IMR-90 (cell line): ENCODE data around the gene ASTN2.

Source experiments
- CEBPB ChIP-seq: IDR thresholded peaks from 2 replicates; pipeline ENCODE4 v1.6.1; 2012; ENCODE audit warnings: low read depth, low read length, improper control_type of control experiment
- TF ChIP-seq, protein P1 (sequence below): conservative IDR thresholded peaks from 2 replicates; pipeline ENCODE4 v1.5.1; 2012; ENCODE audit warnings: mild to moderate bottlenecking, low read depth, low read length, improper control_type of control experiment
- TF ChIP-seq, protein P2 (sequence below): fragments of 150-350 bp; IDR thresholded peaks from 2 replicates; pipeline ENCODE4 v1.6.1; 2016; ENCODE audit warnings: low read depth, mild to moderate bottlenecking, low read length, moderate library complexity, borderline replicate concordance

GRCh38 chr9:117034866-117035265 lies 380.0 kb downstream of the ASTN2 start:
- TF ChIP-seq CEBPB = no peak
- TF ChIP-seq, protein P1, sequence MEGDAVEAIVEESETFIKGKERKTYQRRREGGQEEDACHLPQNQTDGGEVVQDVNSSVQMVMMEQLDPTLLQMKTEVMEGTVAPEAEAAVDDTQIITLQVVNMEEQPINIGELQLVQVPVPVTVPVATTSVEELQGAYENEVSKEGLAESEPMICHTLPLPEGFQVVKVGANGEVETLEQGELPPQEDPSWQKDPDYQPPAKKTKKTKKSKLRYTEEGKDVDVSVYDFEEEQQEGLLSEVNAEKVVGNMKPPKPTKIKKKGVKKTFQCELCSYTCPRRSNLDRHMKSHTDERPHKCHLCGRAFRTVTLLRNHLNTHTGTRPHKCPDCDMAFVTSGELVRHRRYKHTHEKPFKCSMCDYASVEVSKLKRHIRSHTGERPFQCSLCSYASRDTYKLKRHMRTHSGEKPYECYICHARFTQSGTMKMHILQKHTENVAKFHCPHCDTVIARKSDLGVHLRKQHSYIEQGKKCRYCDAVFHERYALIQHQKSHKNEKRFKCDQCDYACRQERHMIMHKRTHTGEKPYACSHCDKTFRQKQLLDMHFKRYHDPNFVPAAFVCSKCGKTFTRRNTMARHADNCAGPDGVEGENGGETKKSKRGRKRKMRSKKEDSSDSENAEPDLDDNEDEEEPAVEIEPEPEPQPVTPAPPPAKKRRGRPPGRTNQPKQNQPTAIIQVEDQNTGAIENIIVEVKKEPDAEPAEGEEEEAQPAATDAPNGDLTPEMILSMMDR = no peak
- TF ChIP-seq, protein P2, sequence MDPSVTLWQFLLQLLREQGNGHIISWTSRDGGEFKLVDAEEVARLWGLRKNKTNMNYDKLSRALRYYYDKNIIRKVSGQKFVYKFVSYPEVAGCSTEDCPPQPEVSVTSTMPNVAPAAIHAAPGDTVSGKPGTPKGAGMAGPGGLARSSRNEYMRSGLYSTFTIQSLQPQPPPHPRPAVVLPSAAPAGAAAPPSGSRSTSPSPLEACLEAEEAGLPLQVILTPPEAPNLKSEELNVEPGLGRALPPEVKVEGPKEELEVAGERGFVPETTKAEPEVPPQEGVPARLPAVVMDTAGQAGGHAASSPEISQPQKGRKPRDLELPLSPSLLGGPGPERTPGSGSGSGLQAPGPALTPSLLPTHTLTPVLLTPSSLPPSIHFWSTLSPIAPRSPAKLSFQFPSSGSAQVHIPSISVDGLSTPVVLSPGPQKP = no peak
